IMR-90 (cell line): ENCODE data around the gene SYNPO2L.

Source experiments
- CTCF ChIP-seq: conservative IDR thresholded peaks from 2 replicates; pipeline ENCODE4 v1.5.1; 2012; ENCODE audit warnings: mild to moderate bottlenecking, low read depth, low read length, improper control_type of control experiment
- POLR2A ChIP-seq: IDR thresholded peaks from 2 replicates; pipeline ENCODE4 v1.6.1; 2012; ENCODE audit warnings: mild to moderate bottlenecking, low read depth, low read length
- RAD21 ChIP-seq: IDR thresholded peaks from 2 replicates; pipeline ENCODE4 v1.6.1; 2012; ENCODE audit warnings: low read length, improper control_type of control experiment

- TF ChIP-seq POLR2A (no peak), CTCF (no peak), RAD21 (no peak)
Measured at GRCh38 chr10:73655990-73656298, at the start of gene SYNPO2L.
